Endothelial cell of umbilical vein (primary cell): Measurements from ENCODE around the gene COASY. TPM values are rescaled to one million over a fixed set of nuclear protein-coding genes. Genes with fewer than 3 reads are reported as not detected.

Experiments used
- BruUV-seq: library from RNA; stranded (reverse); fragments of 400-500 nt; replicated peaks from 2 replicates; lab custom pipeline; 2021; lab: Mats Ljungman, UMichigan
- CTCF ChIA-PET: fragments of 300-600, 350-600 bp; sonication (Branson Sonifier 250); formaldehyde crosslinking; loops from one replicate; lab custom pipeline; 2021; ENCODE audit warnings: antibody characterized with exemption, inconsistent platforms; lab: Charles Lee
- POLR2A ChIA-PET: fragments of 300-600, 350-600 bp; sonication (Branson Sonifier 250); formaldehyde crosslinking; loops from one replicate; lab custom pipeline; 2021; ENCODE audit warnings: antibody characterized with exemption, inconsistent platforms; lab: Charles Lee
- DNase-seq: peaks from one replicate; pipeline ENCODE4 v3.0.0-alpha.2; 2011; ENCODE audit warnings: low read depth, low spot score
- FAIRE-seq: peaks from 2 replicates; lab custom pipeline; 2011; peaks lifted over from hg19 to GRCh38; lab: Jason Lieb, UNC
- H2AFZ ChIP-seq: 2 replicates; pipeline ENCODE4 v1.6.0; 2012; ENCODE audit warnings: low read depth, low read length, control low read depth, inconsistent platforms
- H3K27ac ChIP-seq: 2 replicates; pipeline ENCODE4 v1.5.1; 2011; ENCODE audit warnings: low read depth, mild to moderate bottlenecking, control low read depth, low read length, moderate library complexity; ENCODE audit not compliant: insufficient read depth
- H3K27me3 ChIP-seq, 2 experiments: 2 replicates each; pipeline versions ENCODE4 v1.6.0 to v1.6.1; 2011; ENCODE audit warnings: low read length in 2 of 2, mixed read lengths in 1 of 2; ENCODE audit not compliant: control insufficient read depth in 2 of 2, insufficient read depth in 2 of 2
- H3K36me3 ChIP-seq, 2 experiments: 2 replicates in 1 of 2; 3 replicates in 1 of 2; pipeline ENCODE4 v1.5.1; 2011; ENCODE audit warnings: low read length in 2 of 2, mild to moderate bottlenecking in 1 of 2, moderate library complexity in 1 of 2; ENCODE audit not compliant: control insufficient read depth in 2 of 2, insufficient read depth in 2 of 2; ENCODE audit errors: extremely low read depth in 1 of 2
- H3K4me1 ChIP-seq: 3 replicates; pipeline ENCODE4 v1.5.1; 2011; ENCODE audit warnings: mild to moderate bottlenecking, low read length; ENCODE audit not compliant: control insufficient read depth, insufficient read depth; ENCODE audit errors: extremely low read depth
- H3K4me2 ChIP-seq: 2 replicates; pipeline ENCODE4 v1.6.1; 2011; ENCODE audit warnings: low read length, control low read depth, mixed read lengths; ENCODE audit not compliant: insufficient read depth
- H3K4me3 ChIP-seq, 3 experiments: fragments of 200-600 bp in 1 of 3; sonication (generic), shearing (Covaris generic) in 1 of 3; replicated peaks in 1 of 3; 2 replicates each; pipeline ENCODE4 v1.5.1; 2011 to 2016; ENCODE audit warnings: control low read depth in 3 of 3, low read length in 3 of 3, mild to moderate bottlenecking in 2 of 3, inconsistent platforms in 1 of 3, low read depth in 1 of 3, moderate library complexity in 1 of 3; ENCODE audit not compliant: insufficient read depth in 1 of 3
- H3K79me2 ChIP-seq: 2 replicates; pipeline ENCODE4 v1.6.0; 2012; ENCODE audit warnings: low read length, inconsistent platforms; ENCODE audit not compliant: control insufficient read depth, insufficient read depth
- H3K9ac ChIP-seq: replicated peaks from 2 replicates; pipeline ENCODE3; 2011; ENCODE audit warnings: low read length, control low read depth; ENCODE audit not compliant: insufficient read depth; ENCODE audit errors: extremely low read depth
- H3K9me1 ChIP-seq: replicated peaks from 3 replicates; pipeline ENCODE4 v1.6.0; 2011; ENCODE audit warnings: mild to moderate bottlenecking, low read length; ENCODE audit not compliant: control insufficient read depth, insufficient read depth; ENCODE audit errors: extremely low read depth
- H3K9me3 ChIP-seq: replicated peaks from 2 replicates; pipeline ENCODE4 v1.5.1; 2012; ENCODE audit warnings: low read length, inconsistent platforms; ENCODE audit not compliant: control insufficient read depth, insufficient read depth
- H4K20me1 ChIP-seq: replicated peaks from 2 replicates; pipeline ENCODE3; 2011; ENCODE audit warnings: mild to moderate bottlenecking, low read length; ENCODE audit not compliant: control insufficient read depth, insufficient read depth; ENCODE audit errors: extremely low read depth
- CTCF ChIP-seq, 2 donors: IDR thresholded peaks; 1 replicate in 1 of 2; 2 replicates in 1 of 2; pipeline ENCODE4 v1.5.1; 2011; ENCODE audit warnings: low read length in 2 of 2, mild to moderate bottlenecking in 2 of 2, moderate library complexity in 2 of 2, control low read depth in 1 of 2, inconsistent platforms in 1 of 2, low read depth in 1 of 2; ENCODE audit not compliant: insufficient read depth in 1 of 2; ENCODE audit errors: extremely low read depth in 1 of 2
- EZH2 ChIP-seq: IDR thresholded peaks from 2 replicates; pipeline ENCODE4 v1.6.1; 2012; ENCODE audit warnings: borderline replicate concordance, low read depth, mild to moderate bottlenecking, moderate library complexity, low read length, inconsistent platforms; ENCODE audit not compliant: severe bottlenecking
- FOS ChIP-seq: IDR thresholded peaks from 2 replicates; pipeline ENCODE4 v1.6.1; 2011; ENCODE audit warnings: mild to moderate bottlenecking, low read length, moderate library complexity, borderline replicate concordance; ENCODE audit not compliant: insufficient read depth
- GATA2 ChIP-seq: IDR thresholded peaks from 2 replicates; pipeline ENCODE4 v1.7.0; 2011; ENCODE audit warnings: low read depth, mild to moderate bottlenecking, moderate library complexity, mixed read lengths, low read length; ENCODE audit not compliant: insufficient read length, insufficient read depth
- JUN ChIP-seq: IDR thresholded peaks from 2 replicates; pipeline ENCODE4 v1.6.1; 2011; ENCODE audit warnings: borderline replicate concordance, low read depth; ENCODE audit not compliant: insufficient read length, insufficient read depth
- MAX ChIP-seq: IDR thresholded peaks from 2 replicates; pipeline ENCODE4 v1.6.1; 2011; ENCODE audit not compliant: insufficient read depth, insufficient read length
- MYC ChIP-seq: IDR thresholded peaks from one replicate; pipeline ENCODE4 v1.6.1; 2011; ENCODE audit warnings: mild to moderate bottlenecking, low read depth, low read length
- POLR2A ChIP-seq: IDR thresholded peaks from 2 replicates; pipeline ENCODE4 v1.6.1; 2012; ENCODE audit warnings: low read depth, mild to moderate bottlenecking, control low read depth, low read length
- POLR2AphosphoS5 ChIP-seq: IDR thresholded peaks from 2 replicates; pipeline ENCODE4 v1.6.1; 2012; ENCODE audit warnings: low read depth, mild to moderate bottlenecking, control low read depth, low read length, moderate library complexity; ENCODE audit not compliant: insufficient read depth
- dilution Hi-C: fragments of 300-500 bp; cut with MboI; formaldehyde crosslinking; loops from one replicate; pipeline ENCODE4 v1.15.0; 2019; ENCODE audit warnings: low sequenced_read_pairs; ENCODE audit not compliant: extremely low pct_ligation_motif_present
- intact Hi-C: fragments of 100-400 bp; cut with micrococcal nuclease; formaldehyde crosslinking; loops from one replicate; pipeline ENCODE4 v1.10.0; 2022
- polyA plus RNA-seq, 4 experiments: library from polyadenylated mRNA; depleted of rRNA in 3 of 4; stranded (reverse) in 3 of 4; unstranded in 1 of 4; fragments of >200 nt; gene quantifications; 2 replicates each; pipeline versions ENCODE4 v1.2.1 to v1.2.3, GENCODE V29; 2011 to 2012; ENCODE audit warnings: missing spikeins in 1 of 4
- total RNA-seq: library from RNA; stranded (reverse); gene quantifications from 2 replicates; pipeline ENCODE4 v1.2.3, GENCODE V29; 2021

The COASY gene
- total and polyA plus RNA-seq, 2 donors (not counting 3 experiments of a cell fraction or from before 2014, with no cell fraction given): 39.6 to 69.2 TPM

GRCh38 chr17:42527932-42528331 is 34.0 kb upstream of the COASY start:
- no TSS peak for BruUV-seq
- ChIA-PET CTCF (interaction anchor here (0.6 to 3.8 kb wide), 47 partner anchors 9 to 344 kb away, joined by 3 to 114 read pairs (median 5); partner anchors contain the start of genes CAVIN1, NAGLU, STAT3 and STAT5B), POLR2A (interaction anchor here (0.6 to 1.1 kb wide), 4 partner anchors 10 to 306 kb away, joined by 3 to 6 read pairs (median 6); partner anchors contain the start of gene CAVIN1)
- dilution Hi-C loops: no loop called here
- Histone ChIP-seq H3K9ac (no peak overlapping the region), H2AFZ (no peak overlapping the region), H3K79me2 (no peaks in the 10 kb centered on the region), H3K27ac (no peak overlapping the region), H3K4me2 (no peak overlapping the region), H3K4me3 (no peak overlapping the region), H3K27me3 (no peaks in the 10 kb centered on the region), H3K36me3 (no peaks in the 10 kb centered on the region), H3K9me3 (no peaks in the 10 kb centered on the region), H4K20me1 (no peaks in the 10 kb centered on the region), H3K9me1 (no peaks in the 10 kb centered on the region), H3K4me1 (peaks cover 12% of the 10 kb centered on the region)
- intact Hi-C loops: loop anchor here (1.0 to 10.0 kb wide), 9 partner anchors 10 to 503 kb away; partner anchors contain the start of gene NKIRAS2
- FAIRE-seq: no peak
- no peak for DNase-seq
- TF ChIP-seq EZH2: no peak
- TF ChIP-seq FOS: no peak
- TF ChIP-seq JUN: no peak
- no peak for TF ChIP-seq MYC
- TF ChIP-seq POLR2A: no peak
- no peak for TF ChIP-seq GATA2
- TF ChIP-seq POLR2AphosphoS5: no peak
- no peak for TF ChIP-seq MAX
- TF ChIP-seq CTCF (IDR thresholded peaks at IDR 0.05; ENCODE audit: extremely low read depth in 1 of 2, insufficient read depth in 1 of 2, low read depth in 1 of 2, low read length in 2 of 2): no peak
